ENCODE measurements around the gene FOXK1.

- TF ChIP-seq POLR2A (IDR thresholded peaks at IDR 0.05; ENCODE audit: extremely low read depth, insufficient read length), result no peak
- no peak for TF ChIP-seq CTCF (IDR thresholded peaks at IDR 0.05; ENCODE audit: low read depth, low read length)
- TF ChIP-seq, protein P1, sequence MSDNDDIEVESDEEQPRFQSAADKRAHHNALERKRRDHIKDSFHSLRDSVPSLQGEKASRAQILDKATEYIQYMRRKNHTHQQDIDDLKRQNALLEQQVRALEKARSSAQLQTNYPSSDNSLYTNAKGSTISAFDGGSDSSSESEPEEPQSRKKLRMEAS (IDR thresholded peaks at IDR 0.05; ENCODE audit: low read depth, low read length), result no peak
These were observed 136.1 kb downstream of the FOXK1 start for GRCh38 chr7:4818000-4818794.
